Measurements from ENCODE around the gene PSME4.

Gene PSME4

DNA sequence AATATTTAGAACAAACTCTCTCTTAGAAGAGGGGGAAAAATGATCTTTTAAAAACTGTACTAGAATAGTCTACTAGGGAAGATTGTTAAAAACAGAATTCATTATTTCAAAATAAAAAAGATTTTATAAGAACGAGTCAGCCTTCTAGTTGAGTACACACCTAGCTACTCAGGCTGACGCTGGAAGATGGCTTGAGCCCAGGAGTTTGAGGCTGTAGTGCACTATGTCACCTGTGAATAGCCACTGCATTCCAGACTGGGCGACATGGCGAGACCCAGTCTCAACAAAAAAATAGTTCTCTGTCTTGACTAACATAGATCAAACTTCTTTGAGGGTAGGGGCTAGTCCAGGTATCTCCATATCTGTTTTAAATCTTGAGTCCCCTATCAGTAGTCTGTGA is 150.1 kb downstream of the PSME4 start:
- Histone ChIP-seq H3K9me3 (ENCODE audit: control insufficient read depth, insufficient read depth, low read length) (no peaks in the 10 kb centered on the region), H3K4me3 (ENCODE audit: low read length) (no peak overlapping the region), H3K27ac (ENCODE audit: low read length) (no peak overlapping the region), H3K4me1 (ENCODE audit: control insufficient read depth, insufficient read depth, low read length) (no peaks in the 10 kb centered on the region), H3K27me3 (ENCODE audit: control insufficient read depth, insufficient read depth, low read length) (no peaks in the 10 kb centered on the region), H3K36me3 (ENCODE audit: control insufficient read depth, insufficient read depth, low read length) (no peaks in the 10 kb centered on the region)
- no peak for DNase-seq (ENCODE audit: low read depth, low spot score)
- WGBS (ENCODE audit: insufficient coverage, insufficient read length) = no CpG with 5 or more reads among the region's 4 CpGs

DNA sequence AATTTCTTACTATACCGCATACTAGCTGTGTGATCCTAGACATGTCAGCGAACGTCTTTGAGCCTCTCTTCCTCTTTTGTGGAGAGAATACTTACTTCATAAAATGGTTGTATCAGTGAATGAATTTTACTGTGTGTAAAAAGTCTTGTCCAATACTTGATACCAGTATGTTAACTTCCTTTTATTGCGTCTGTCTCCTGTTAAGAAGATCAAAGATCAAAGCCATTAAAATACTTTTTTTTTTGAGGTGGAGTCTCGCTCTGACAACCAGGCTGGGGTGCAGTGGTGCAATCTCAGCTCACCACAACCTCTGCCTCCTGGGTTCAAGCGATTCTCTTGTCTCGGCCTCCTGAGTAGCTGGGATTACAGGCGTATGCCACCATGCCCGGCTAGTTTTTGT is 150.7 kb downstream of the PSME4 start:
- Histone ChIP-seq H3K27me3 (ENCODE audit: control insufficient read depth, insufficient read depth, low read length) (no peaks in the 10 kb centered on the region), H3K4me3 (ENCODE audit: low read length) (no peak overlapping the region), H3K4me1 (ENCODE audit: control insufficient read depth, insufficient read depth, low read length) (no peaks in the 10 kb centered on the region), H3K27ac (ENCODE audit: low read length) (no peak overlapping the region), H3K36me3 (ENCODE audit: control insufficient read depth, insufficient read depth, low read length) (no peaks in the 10 kb centered on the region), H3K9me3 (ENCODE audit: control insufficient read depth, insufficient read depth, low read length) (no peaks in the 10 kb centered on the region)
- whole genome bisulfite sequencing (ENCODE audit: insufficient coverage, insufficient read length) = no CpG with 5 or more reads among the region's 9 CpGs
- DNase-seq (ENCODE audit: low read depth, low spot score) = no peak

DNA sequence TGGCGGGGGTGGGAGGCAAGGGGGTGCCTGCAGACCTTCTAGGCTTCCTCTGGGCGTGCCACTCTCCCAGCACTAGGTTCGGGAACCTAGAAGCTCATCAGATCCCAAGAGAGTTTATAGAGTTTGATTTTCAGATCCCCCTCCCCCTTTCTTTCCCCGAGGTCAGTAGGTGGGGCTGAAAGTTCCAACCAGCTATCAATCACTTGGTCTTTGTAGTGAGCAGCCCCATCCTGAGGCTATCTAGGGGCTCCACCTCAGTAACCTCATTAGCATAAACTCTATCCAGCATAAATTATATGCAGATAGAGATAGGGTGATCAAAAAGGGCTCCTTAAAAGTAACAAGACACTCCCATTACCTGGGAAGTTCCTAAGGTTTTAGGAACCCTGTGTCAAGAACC is 151.2 kb downstream of the PSME4 start:
- no peak overlapping the region for H3K4me3 ChIP-seq (ENCODE audit: low read length)
- DNase-seq (ENCODE audit: low read depth, low spot score) = no peak
- no peaks in the 10 kb centered on the region for H3K36me3 ChIP-seq (ENCODE audit: control insufficient read depth, insufficient read depth, low read length)
- no peak overlapping the region for H3K27ac ChIP-seq (ENCODE audit: low read length)
- no peaks in the 10 kb centered on the region for H3K4me1 ChIP-seq (ENCODE audit: control insufficient read depth, insufficient read depth, low read length)
- no peaks in the 10 kb centered on the region for H3K9me3 ChIP-seq (ENCODE audit: control insufficient read depth, insufficient read depth, low read length)
- H3K27me3 ChIP-seq (ENCODE audit: control insufficient read depth, insufficient read depth, low read length) = no peaks in the 10 kb centered on the region
- WGBS (ENCODE audit: insufficient coverage, insufficient read length) = no CpG with 5 or more reads among the region's 4 CpGs

DNA sequence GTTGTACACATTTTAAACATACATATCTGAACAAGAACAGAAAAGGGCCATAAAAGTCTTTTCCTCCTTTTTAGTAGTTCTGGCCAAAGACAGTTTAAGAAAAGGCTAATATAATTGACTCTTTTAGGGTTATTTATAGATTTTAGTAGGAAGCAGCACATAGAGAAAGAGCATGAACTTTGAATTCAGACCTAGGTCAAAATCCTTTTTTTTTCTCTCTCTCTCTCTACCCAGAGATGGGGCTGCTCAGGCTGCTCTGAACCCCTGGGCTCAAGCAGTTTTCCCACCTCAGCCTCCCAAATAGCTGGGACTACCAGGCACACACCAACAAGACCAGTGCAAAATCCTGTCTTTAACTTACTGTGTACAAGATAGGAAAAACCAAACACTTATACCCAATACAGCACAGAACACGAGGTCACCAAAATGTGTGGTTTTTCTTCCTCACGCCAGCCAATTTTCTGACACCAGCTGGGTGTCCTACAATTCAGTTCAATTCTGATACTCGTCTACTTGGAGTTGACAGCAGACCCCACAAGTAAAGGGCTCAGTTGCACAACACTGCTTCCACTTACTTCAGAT is 151.8 kb downstream of the PSME4 start:
- Histone ChIP-seq H3K4me1 (ENCODE audit: control insufficient read depth, insufficient read depth, low read length) (no peaks in the 10 kb centered on the region), H3K36me3 (ENCODE audit: control insufficient read depth, insufficient read depth, low read length) (no peaks in the 10 kb centered on the region), H3K4me3 (ENCODE audit: low read length) (no peak overlapping the region), H3K27ac (ENCODE audit: low read length) (no peak overlapping the region), H3K9me3 (ENCODE audit: control insufficient read depth, insufficient read depth, low read length) (no peaks in the 10 kb centered on the region), H3K27me3 (ENCODE audit: control insufficient read depth, insufficient read depth, low read length) (no peaks in the 10 kb centered on the region)
- no peak for DNase-seq (ENCODE audit: low read depth, low spot score)
- no CpG with 5 or more reads among the region's 3 CpGs for WGBS (ENCODE audit: insufficient coverage, insufficient read length)
